ENCODE results near the gene MALRD1.

MALRD1 gene

GRCh38 chr10:19245889-19246752 is 197.5 kb downstream of the MALRD1 start:
- no peak for DNase-seq (ENCODE audit: extremely low read depth, low read depth)
- no peak for TF ChIP-seq CTCF (IDR thresholded peaks at IDR 0.05; ENCODE audit: low read depth, low read length)

GRCh38 chr10:19247843-19248242 is 199.2 kb downstream of the MALRD1 start:
- DNase-seq (ENCODE audit: extremely low read depth, low read depth): no peak
- TF ChIP-seq CTCF (IDR thresholded peaks at IDR 0.05; ENCODE audit: low read depth, low read length): no peak

GRCh38 chr10:19250546-19250945 is 201.9 kb downstream of the MALRD1 start:
- no peak for TF ChIP-seq CTCF (IDR thresholded peaks at IDR 0.05; ENCODE audit: low read depth, low read length)
- DNase-seq (ENCODE audit: extremely low read depth, low read depth): no peak

GRCh38 chr10:19252531-19252930 is 203.9 kb downstream of the MALRD1 start:
- no peak for DNase-seq (ENCODE audit: extremely low read depth, low read depth)
- no peak for TF ChIP-seq CTCF (IDR thresholded peaks at IDR 0.05; ENCODE audit: low read depth, low read length)

- no peak for DNase-seq (ENCODE audit: extremely low read depth, low read depth)
- TF ChIP-seq CTCF (IDR thresholded peaks at IDR 0.05; ENCODE audit: low read depth, low read length): no peak
Observed at GRCh38 chr10:19256331-19256730, 207.7 kb downstream of the MALRD1 start.

GRCh38 chr10:19263262-19263661 is 214.7 kb downstream of the MALRD1 start:
- no peak for TF ChIP-seq CTCF (IDR thresholded peaks at IDR 0.05; ENCODE audit: low read depth, low read length)

GRCh38 chr10:19283285-19283684 is 234.7 kb downstream of the MALRD1 start:
- no peak for DNase-seq (ENCODE audit: extremely low read depth, low read depth)
- no peak for TF ChIP-seq CTCF (IDR thresholded peaks at IDR 0.05; ENCODE audit: low read depth, low read length)

More at GRCh38 chr10:19263262-19263661, 214.7 kb downstream of the MALRD1 start:
- DNase-seq (ENCODE audit: extremely low read depth, low read depth): no peak
